Endothelial cell of umbilical vein (primary cell): ENCODE results near the gene MCTP2.

ENCODE experiments used
- EZH2 ChIP-seq: IDR thresholded peaks from 2 replicates; pipeline ENCODE4 v1.6.1; 2012; ENCODE audit warnings: borderline replicate concordance, low read depth, mild to moderate bottlenecking, moderate library complexity, low read length, inconsistent platforms; ENCODE audit not compliant: severe bottlenecking
- JUN ChIP-seq: IDR thresholded peaks from 2 replicates; pipeline ENCODE4 v1.6.1; 2011; ENCODE audit warnings: borderline replicate concordance, low read depth; ENCODE audit not compliant: insufficient read length, insufficient read depth
- MYC ChIP-seq: IDR thresholded peaks from one replicate; pipeline ENCODE4 v1.6.1; 2011; ENCODE audit warnings: mild to moderate bottlenecking, low read depth, low read length
- POLR2A ChIP-seq: IDR thresholded peaks from 2 replicates; pipeline ENCODE4 v1.6.1; 2012; ENCODE audit warnings: low read depth, mild to moderate bottlenecking, control low read depth, low read length
- POLR2AphosphoS5 ChIP-seq: IDR thresholded peaks from 2 replicates; pipeline ENCODE4 v1.6.1; 2012; ENCODE audit warnings: low read depth, mild to moderate bottlenecking, control low read depth, low read length, moderate library complexity; ENCODE audit not compliant: insufficient read depth
- TF ChIP-seq, protein P1 (sequence below), 2 donors: IDR thresholded peaks; 1 replicate in 1 of 2; 2 replicates in 1 of 2; pipeline ENCODE4 v1.5.1; 2011; ENCODE audit warnings: low read length in 2 of 2, mild to moderate bottlenecking in 2 of 2, moderate library complexity in 2 of 2, control low read depth in 1 of 2, inconsistent platforms in 1 of 2, low read depth in 1 of 2; ENCODE audit not compliant: insufficient read depth in 1 of 2; ENCODE audit errors: extremely low read depth in 1 of 2

DNA sequence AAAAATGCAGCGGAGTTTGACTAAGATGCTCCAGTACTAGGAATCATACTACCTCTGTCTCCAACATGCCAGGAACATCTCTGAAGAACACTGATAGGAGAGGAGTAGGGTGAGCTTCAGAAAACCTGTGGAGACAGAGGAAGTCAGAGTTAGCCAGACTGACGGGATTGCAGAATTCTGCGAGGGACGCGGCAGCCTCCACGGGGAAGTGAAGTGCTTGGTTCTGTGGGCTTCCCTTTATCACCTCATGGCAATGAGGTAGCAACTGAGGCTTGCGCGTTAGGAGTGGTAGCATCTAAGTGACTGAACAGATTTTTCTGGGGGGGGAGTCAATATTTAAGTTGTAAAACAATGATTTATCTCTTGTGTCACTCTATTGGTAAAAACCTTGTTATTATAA is 226.3 kb downstream of the MCTP2 start:
- TF ChIP-seq POLR2AphosphoS5: no peak
- TF ChIP-seq, protein P1, sequence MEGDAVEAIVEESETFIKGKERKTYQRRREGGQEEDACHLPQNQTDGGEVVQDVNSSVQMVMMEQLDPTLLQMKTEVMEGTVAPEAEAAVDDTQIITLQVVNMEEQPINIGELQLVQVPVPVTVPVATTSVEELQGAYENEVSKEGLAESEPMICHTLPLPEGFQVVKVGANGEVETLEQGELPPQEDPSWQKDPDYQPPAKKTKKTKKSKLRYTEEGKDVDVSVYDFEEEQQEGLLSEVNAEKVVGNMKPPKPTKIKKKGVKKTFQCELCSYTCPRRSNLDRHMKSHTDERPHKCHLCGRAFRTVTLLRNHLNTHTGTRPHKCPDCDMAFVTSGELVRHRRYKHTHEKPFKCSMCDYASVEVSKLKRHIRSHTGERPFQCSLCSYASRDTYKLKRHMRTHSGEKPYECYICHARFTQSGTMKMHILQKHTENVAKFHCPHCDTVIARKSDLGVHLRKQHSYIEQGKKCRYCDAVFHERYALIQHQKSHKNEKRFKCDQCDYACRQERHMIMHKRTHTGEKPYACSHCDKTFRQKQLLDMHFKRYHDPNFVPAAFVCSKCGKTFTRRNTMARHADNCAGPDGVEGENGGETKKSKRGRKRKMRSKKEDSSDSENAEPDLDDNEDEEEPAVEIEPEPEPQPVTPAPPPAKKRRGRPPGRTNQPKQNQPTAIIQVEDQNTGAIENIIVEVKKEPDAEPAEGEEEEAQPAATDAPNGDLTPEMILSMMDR (IDR thresholded peaks at IDR 0.05; ENCODE audit: extremely low read depth in 1 of 2, insufficient read depth in 1 of 2, low read depth in 1 of 2, low read length in 2 of 2): no peak
- no peak for TF ChIP-seq EZH2
- TF ChIP-seq POLR2A: no peak
- no peak for TF ChIP-seq JUN
- TF ChIP-seq MYC: no peak
